Measurements from ENCODE around the gene MEIS1.
"Not testable (repeated sequence)": the region's sequence is repeated elsewhere in the genome, so short reads cannot be mapped to it uniquely, and the experiment has no call there.

GRCh38 chr2:66485252-66485651, 50.3 kb downstream of the MEIS1 start:
- not testable (repeated sequence) for TF ChIP-seq CTCF (IDR thresholded peaks at IDR 0.05; ENCODE audit: low read depth, low read length, poor library complexity, severe bottlenecking); EZH2phosphoT487 (IDR thresholded peaks at IDR 0.05; ENCODE audit: borderline replicate concordance, low read length)
